DOHH2 (cell line): ENCODE data around the gene CSNK2A2.

Source experiments
- CTCF ChIP-seq: fragments of 200-600 bp; sonication (generic); IDR thresholded peaks from one replicate; pipeline ENCODE4 v1.5.1; 2014; ENCODE audit warnings: antibody characterized with exemption, mild to moderate bottlenecking, low read depth, low read length; ENCODE audit not compliant: poor library complexity, severe bottlenecking
- EZH2phosphoT487 ChIP-seq: fragments of 200-600 bp; sonication (generic); IDR thresholded peaks from 2 replicates; pipeline ENCODE4 v1.6.1; 2017; ENCODE audit warnings: borderline replicate concordance, mild to moderate bottlenecking, antibody characterized with exemption, low read length, moderate library complexity, mixed read lengths

- no peak for TF ChIP-seq CTCF
- TF ChIP-seq EZH2phosphoT487, result no peak
These were observed 2.6 kb downstream of the CSNK2A2 start for GRCh38 chr16:58195344-58195743.
